HepG2 (cell line): Measurements from ENCODE around the gene GPS1. TPM values are rescaled to one million over a fixed set of nuclear protein-coding genes. Genes with fewer than 3 reads are reported as not detected.

Experiments used
- ATAC-seq: fragments of 200-7000 bp; cut with Tn5 transposase; 3 replicates; pipeline ENCODE4 v1.9.1; 2020; ENCODE audit warnings: mild to moderate bottlenecking, moderate library complexity
- BruUV-seq: library from RNA; stranded (reverse); fragments of 400-500 nt; replicated peaks from 2 replicates; lab custom pipeline; 2021; lab: Mats Ljungman, UMichigan
- CTCF ChIA-PET: fragments of 300-600 bp; formaldehyde crosslinking; extraction: SDS; loops from one replicate; lab custom pipeline; 2021; ENCODE audit warnings: low total read pairs, inconsistent platforms, low intra/inter-chr PET ratio; lab: Yijun Ruan, JAX
- POLR2A ChIA-PET: fragments of 350-600 bp; sonication (Branson Sonifier 250); formaldehyde crosslinking; loops from one replicate; lab custom pipeline; 2020; ENCODE audit warnings: antibody characterized with exemption, inconsistent platforms; lab: Yijun Ruan, JAX
- DNase-seq: peaks from one replicate; pipeline ENCODE4 v3.0.0-alpha.2; 2015; ENCODE audit warnings: low spot score
- FAIRE-seq: peaks from 3 replicates; lab custom pipeline; 2011; peaks lifted over from hg19 to GRCh38; lab: Jason Lieb, UNC
- H2AFZ ChIP-seq: one replicate; pipeline ENCODE4 v1.6.1; 2011; ENCODE audit warnings: low read length, inconsistent platforms
- H3K27ac ChIP-seq: fragments of 300-600 bp; 3 replicates; pipeline ENCODE4 v1.8.0; 2011; ENCODE audit warnings: mixed run types, mild to moderate bottlenecking, mixed read lengths, low read length, inconsistent platforms; ENCODE audit not compliant: insufficient read depth; ENCODE audit errors: extremely low read length
- H3K27me3 ChIP-seq, 2 experiments: fragments of 200-600 bp in 1 of 2; 2 replicates in 1 of 2; 3 replicates in 1 of 2; pipeline versions ENCODE4 v1.6.0 to v1.8.0; 2011; ENCODE audit warnings: low read length in 2 of 2, mild to moderate bottlenecking in 2 of 2, moderate library complexity in 2 of 2, inconsistent platforms in 1 of 2; ENCODE audit not compliant: insufficient read depth in 2 of 2, control insufficient read depth in 1 of 2
- H3K36me3 ChIP-seq, 2 experiments: fragments of 200-600 bp in 1 of 2; replicated peaks in 1 of 2; 2 replicates in 1 of 2; 3 replicates in 1 of 2; pipeline versions ENCODE4 v1.5.1 to v1.8.0; 2011; ENCODE audit warnings: low read length in 2 of 2, inconsistent platforms in 1 of 2; ENCODE audit not compliant: insufficient read depth in 2 of 2, control insufficient read depth in 1 of 2
- H3K4me1 ChIP-seq: 2 replicates; pipeline ENCODE4 v1.5.1; 2012; ENCODE audit warnings: low read length, inconsistent platforms; ENCODE audit not compliant: insufficient read depth
- H3K4me2 ChIP-seq: 2 replicates; pipeline ENCODE4 v1.6.0; 2011; ENCODE audit warnings: low read depth, low read length, inconsistent platforms
- H3K4me3 ChIP-seq, 3 experiments: fragments of 200-600 bp in 1 of 3; sonication (generic), shearing (Covaris generic) in 1 of 3; replicated peaks in 1 of 3; 2 replicates each; pipeline ENCODE4 v1.5.1; 2011 to 2016; ENCODE audit warnings: low read length in 3 of 3, inconsistent platforms in 2 of 3, low read depth in 2 of 3, mild to moderate bottlenecking in 2 of 3, control low read depth in 1 of 3, mixed read lengths in 1 of 3; ENCODE audit not compliant: insufficient read depth in 1 of 3
- H3K79me2 ChIP-seq: one replicate; pipeline ENCODE4 v1.6.1; 2011; ENCODE audit warnings: low read length, inconsistent platforms; ENCODE audit not compliant: insufficient read depth
- H3K9ac ChIP-seq: 2 replicates; pipeline ENCODE4 v1.6.0; 2011; ENCODE audit warnings: mild to moderate bottlenecking, low read depth, low read length, inconsistent platforms; ENCODE audit not compliant: insufficient read depth
- H3K9me3 ChIP-seq: 2 replicates; pipeline ENCODE4 v1.5.1; 2012; ENCODE audit warnings: mild to moderate bottlenecking, low read length
- H4K20me1 ChIP-seq: 2 replicates; pipeline ENCODE4 v1.6.0; 2011; ENCODE audit warnings: inconsistent platforms, mild to moderate bottlenecking, low read length, moderate library complexity; ENCODE audit not compliant: insufficient read depth
- ADNP ChIP-seq: sonication (generic); formaldehyde crosslinking; IDR thresholded peaks from 2 replicates; pipeline ENCODE4 v1.4.0; 2020; ENCODE audit warnings: missing genetic modification reagents
- BRF2 ChIP-seq: sonication (generic); formaldehyde crosslinking; IDR thresholded peaks from 2 replicates; pipeline ENCODE4 v1.8.1; 2022; ENCODE audit warnings: mild to moderate bottlenecking, missing genetic modification reagents
- CC2D1A ChIP-seq: sonication (generic); formaldehyde crosslinking; IDR thresholded peaks from 2 replicates; pipeline ENCODE4 v1.8.1; 2023; ENCODE audit warnings: mild to moderate bottlenecking, missing genetic modification reagents
- CHCHD3 ChIP-seq: sonication (generic); formaldehyde crosslinking; IDR thresholded peaks from 2 replicates; pipeline ENCODE4 v1.8.0; 2022; ENCODE audit warnings: mild to moderate bottlenecking, missing genetic modification reagents, moderate library complexity
- CHD2 ChIP-seq: IDR thresholded peaks from 2 replicates; pipeline ENCODE4 v1.6.1; 2011; ENCODE audit warnings: low read depth, low read length, improper control_type of control experiment
- CREM ChIP-seq, 2 experiments: sonication (generic) in 1 of 2; formaldehyde crosslinking in 1 of 2; IDR thresholded peaks; 2 replicates each; pipeline versions ENCODE4 v1.4.0 to v1.6.1; 2016 to 2020; ENCODE audit warnings: antibody characterized with exemption in 1 of 2, mild to moderate bottlenecking in 1 of 2, missing genetic modification reagents in 1 of 2
- DR1 ChIP-seq: sonication (generic); formaldehyde crosslinking; IDR thresholded peaks from 2 replicates; pipeline ENCODE4 v1.8.0; 2021; ENCODE audit warnings: mild to moderate bottlenecking, missing genetic modification reagents, inconsistent platforms
- HMG20B ChIP-seq: conservative IDR thresholded peaks from 2 replicates; pipeline ENCODE4 v1.6.1; 2016; ENCODE audit warnings: missing genetic modification reagents, missing compliant biosample characterization
- HNRNPLL ChIP-seq: fragments of 200-400 bp; formaldehyde crosslinking; IDR thresholded peaks from 2 replicates; pipeline ENCODE4 v1.6.1; 2017; ENCODE audit warnings: mild to moderate bottlenecking, low read depth, low read length; ENCODE audit not compliant: poor library complexity, severe bottlenecking
- KAT2B ChIP-seq: fragments of 150-350 bp; IDR thresholded peaks from 2 replicates; pipeline ENCODE4 v1.6.1; 2014; ENCODE audit warnings: low read depth, low read length, borderline replicate concordance
- NFRKB ChIP-seq: fragments of 450-650 bp; IDR thresholded peaks from 2 replicates; pipeline ENCODE4 v1.6.1; 2017
- NPAS2 ChIP-seq: sonication (generic); formaldehyde crosslinking; IDR thresholded peaks from 2 replicates; pipeline ENCODE4 v1.8.0; 2022; ENCODE audit warnings: mild to moderate bottlenecking, missing genetic modification reagents, borderline replicate concordance
- POLR2A ChIP-seq, 2 experiments: IDR thresholded peaks; 2 replicates each; pipeline ENCODE4 v1.6.1; 2011; ENCODE audit warnings: low read depth in 2 of 2, low read length in 2 of 2, mild to moderate bottlenecking in 1 of 2, moderate library complexity in 1 of 2; ENCODE audit not compliant: insufficient read depth in 1 of 2
- SIX4 ChIP-seq: sonication (generic); formaldehyde crosslinking; IDR thresholded peaks from 2 replicates; pipeline ENCODE4 v1.4.0; 2020; ENCODE audit warnings: missing genetic modification reagents
- SSRP1 ChIP-seq: IDR thresholded peaks from 2 replicates; pipeline ENCODE4 v1.6.1; 2016; ENCODE audit warnings: control low read depth
- TAF1 ChIP-seq: sonication (generic); formaldehyde crosslinking; IDR thresholded peaks from 2 replicates; pipeline ENCODE4 v1.4.0; 2020; ENCODE audit warnings: missing genetic modification reagents
- TERF1 ChIP-seq: sonication (generic); formaldehyde crosslinking; IDR thresholded peaks from 2 replicates; pipeline ENCODE4 v1.8.0; 2022; ENCODE audit warnings: mild to moderate bottlenecking, missing genetic modification reagents, moderate library complexity
- THRA ChIP-seq: sonication (generic); formaldehyde crosslinking; IDR thresholded peaks from 2 replicates; pipeline ENCODE4 v1.4.0; 2020; ENCODE audit warnings: missing genetic modification reagents, borderline replicate concordance
- ZBTB7A ChIP-seq: sonication (generic); formaldehyde crosslinking; IDR thresholded peaks from 2 replicates; pipeline ENCODE4 v1.8.0; 2022; ENCODE audit warnings: mild to moderate bottlenecking, missing genetic modification reagents
- ZFY ChIP-seq: sonication (generic); formaldehyde crosslinking; IDR thresholded peaks from 2 replicates; pipeline ENCODE4 v1.4.0; 2020; ENCODE audit warnings: missing genetic modification reagents
- ZKSCAN1 ChIP-seq: fragments of 150-350 bp; IDR thresholded peaks from 2 replicates; pipeline ENCODE4 v1.6.1; 2014; ENCODE audit warnings: low read length
- ZKSCAN8 ChIP-seq: IDR thresholded peaks from 2 replicates; pipeline ENCODE4 v1.6.1; 2016; ENCODE audit warnings: borderline replicate concordance, missing genetic modification reagents, missing compliant biosample characterization
- ZNF30 ChIP-seq: sonication (generic); formaldehyde crosslinking; IDR thresholded peaks from 2 replicates; pipeline ENCODE4 v1.5.0; 2020; ENCODE audit warnings: mild to moderate bottlenecking, missing genetic modification reagents
- ZNF703 ChIP-seq: sonication (generic); formaldehyde crosslinking; IDR thresholded peaks from 2 replicates; pipeline ENCODE4 v1.5.1; 2020; ENCODE audit warnings: missing genetic modification reagents, mild to moderate bottlenecking, moderate library complexity, borderline replicate concordance
- WGBS: methylation state at CpG from one replicate; pipeline ENCODE4 v1.1.6; 2017; ENCODE audit warnings: low lambda C conversion rate; 5-methylcytosine and 5-hydroxymethylcytosine counted together
- in situ Hi-C: cut with HindIII; loops from 2 replicates; pipeline ENCODE4 v1.10.0; 2017; ENCODE audit warnings: low pct_unique_long_range_greater_than_20kb; ENCODE audit not compliant: extremely low pct_ligation_motif_present
- intact Hi-C: fragments of 100-400 bp; cut with micrococcal nuclease; formaldehyde crosslinking; loops from one replicate; pipeline ENCODE4 v1.10.0; 2022; ENCODE audit not compliant: unreplicated experiment
- polyA plus RNA-seq, 8 experiments: library from polyadenylated mRNA; depleted of rRNA in 3 of 8; stranded (reverse) in 7 of 8; unstranded in 1 of 8; fragments of >200 nt; fragmentation: Illumina TruSeq in 4 of 8; extraction: Trizol in 4 of 8; gene quantifications; 2 replicates each; pipeline versions ENCODE4 v1.2.1 to v1.2.3, GENCODE V29; 2011 to 2016; ENCODE audit warnings: low read depth in 4 of 8, missing spikeins in 1 of 8, mixed read lengths in 1 of 8; ENCODE audit not compliant: insufficient read depth in 1 of 8
- total RNA-seq, 5 experiments: library from RNA; depleted of rRNA; stranded (reverse); fragments of >200 nt; fragmentation: Illumina TruSeq; extraction: Trizol; gene quantifications; 2 replicates each; pipeline ENCODE4 v1.2.3, GENCODE V29; 2016; ENCODE audit warnings: low read depth in 1 of 5

GPS1 gene
- total and polyA plus RNA-seq, 2 of the 13 experiments (the other 11 are each of a cell fraction or from before 2014, with no cell fraction given): 124 to 128 TPM

- no peak for FAIRE-seq
- WGBS: 97% methylated on average over 17 of the region's 22 CpGs
- Histone ChIP-seq H3K4me2 (no peak overlapping the region), H4K20me1 (peaks cover 56% of the 10 kb centered on the region), H3K9me3 (no peaks in the 10 kb centered on the region), H2AFZ (no peak overlapping the region), H3K9ac (no peak overlapping the region), H3K4me1 (no peaks in the 10 kb centered on the region), H3K36me3 (peaks cover 72 to 84% of the 10 kb centered on the region in 2 experiments), H3K27me3 (no peaks in the 10 kb centered on the region), H3K4me3 (no peak overlapping the region), H3K27ac (no peak overlapping the region), H3K79me2 (no peaks in the 10 kb centered on the region)
- no peak for DNase-seq
- ChIA-PET CTCF (no interaction called here), POLR2A (no interaction called here)
- in situ Hi-C loops: no loop called here
- no peak for ATAC-seq
- BruUV-seq: no TSS peak
- intact Hi-C loops: no loop called here
- TF ChIP-seq CREM (IDR thresholded peaks at IDR 0.05) (no peak), CREM (CRISPR knock-in tag; IDR thresholded peaks at IDR 0.05) (no peak), ZNF703 (no peak), CHCHD3 (CRISPR knock-in tag) (no peak), ZKSCAN1 (no peak), ZKSCAN8 (CRISPR knock-in tag) (no peak), DR1 (CRISPR knock-in tag) (no peak), CC2D1A (CRISPR knock-in tag) (no peak), NFRKB (no peak), SIX4 (CRISPR knock-in tag) (no peak), HMG20B (CRISPR knock-in tag) (no peak), NPAS2 (no peak), HNRNPLL (peak; percentile 17), ZBTB7A (CRISPR knock-in tag) (no peak), SSRP1 (CRISPR knock-in tag) (0 out of 2 replicates have a peak, but pooled peaks have one; percentile 5), BRF2 (no peak), ZFY (CRISPR knock-in tag) (no peak), POLR2A (IDR thresholded peaks at IDR 0.05; ENCODE audit: insufficient read depth in 1 of 2, low read depth in 2 of 2, low read length in 2 of 2) (peak in 1 of 2 experiments; percentile 48; a peak in 2 of 4 replicates), ADNP (no peak), KAT2B (no peak), THRA (CRISPR knock-in tag) (no peak), ZNF30 (CRISPR knock-in tag) (0 out of 2 replicates have a peak, but pooled peaks have one; percentile 2), TERF1 (CRISPR knock-in tag) (no peak), TAF1 (CRISPR knock-in tag) (no peak), CHD2 (no peak)
These were observed 30.3 kb downstream of the GPS1 start for GRCh38 chr17:82081966-82082365.
